Tibial nerve (tissue), 4 donors: ENCODE results near the gene KIZ. TPM values are rescaled to one million over a fixed set of nuclear protein-coding genes. Genes with fewer than 3 reads are reported as not detected.

Experiments
- DNase-seq, 2 donors: peaks; one replicate each; pipeline ENCODE4 v3.0.0-alpha.2; 2019; ENCODE audit warnings: low spot score in 2 of 2
- H3K27ac ChIP-seq, 4 donors: fragments of 200-600 bp; sonication (generic) in 3 of 4; one replicate each; pipeline ENCODE4 v1.5.1; 2017 to 2019; ENCODE audit warnings: mild to moderate bottlenecking in 1 of 4
- H3K27me3 ChIP-seq, 2 donors: fragments of 200-600 bp; sonication (generic) in 1 of 2; one replicate each; pipeline versions ENCODE4 v1.5.1 to v1.6.0; 2017 to 2019
- H3K36me3 ChIP-seq, 3 donors: fragments of 200-600 bp; sonication (generic); one replicate each; pipeline ENCODE4 v1.5.1; 2018 to 2019
- H3K4me1 ChIP-seq, 4 donors: fragments of 200-600 bp; sonication (generic) in 3 of 4; one replicate each; pipeline ENCODE4 v1.5.1; 2017 to 2019
- H3K4me3 ChIP-seq, 4 donors: fragments of 200-600 bp; sonication (generic) in 3 of 4; one replicate each; pipeline ENCODE4 v1.5.1; 2017 to 2019; ENCODE audit warnings: mild to moderate bottlenecking in 1 of 4, moderate library complexity in 1 of 4
- H3K9me3 ChIP-seq, 4 donors: fragments of 200-600 bp; sonication (generic) in 3 of 4; one replicate each; pipeline ENCODE4 v1.5.1; 2017 to 2019
- EP300 ChIP-seq, 2 donors: sonication (generic); formaldehyde crosslinking; IDR thresholded peaks; one replicate each; pipeline ENCODE4 v1.6.1; 2017; ENCODE audit warnings: antibody characterized with exemption in 2 of 2, mild to moderate bottlenecking in 1 of 2
- POLR2A ChIP-seq, 2 donors: fragments of 450-650 bp; IDR thresholded peaks; one replicate each; pipeline ENCODE4 v1.6.1; 2017; ENCODE audit warnings: antibody characterized with exemption in 2 of 2, mild to moderate bottlenecking in 2 of 2, moderate library complexity in 2 of 2
- WGBS, 2 donors: methylation state at CpG; one replicate each; pipeline ENCODE4 v1.1.5; 2018; 5-methylcytosine and 5-hydroxymethylcytosine counted together
- total RNA-seq, 4 donors: library from RNA; depleted of rRNA; stranded (reverse); fragments of >200 nt; gene quantifications; one replicate each; pipeline ENCODE4 v1.1.0, GENCODE V29; 2016
- TF ChIP-seq, protein P1 (sequence below), 5 experiments: fragments of 200-600 bp in 3 of 5; fragments of 450-650 bp in 2 of 5; sonication (generic) in 3 of 5; IDR thresholded peaks; one replicate each; pipeline ENCODE4 v1.5.1; 2016 to 2019; ENCODE audit warnings: antibody characterized with exemption in 5 of 5, mild to moderate bottlenecking in 3 of 5, moderate library complexity in 2 of 5

The KIZ gene
- total RNA-seq, 4 donors from 2014 or later: 19.8 to 58.6 (median 54.9) TPM

GRCh38 chr20:21258411-21258810 is 132.5 kb downstream of the KIZ start:
- no peaks in the 10 kb centered on the region for H3K4me1 ChIP-seq
- no peak overlapping the region for H3K4me3 ChIP-seq
- H3K27ac ChIP-seq: no peak overlapping the region
- H3K9me3 ChIP-seq: no peaks in the 10 kb centered on the region
- no peak for DNase-seq
- no peaks in the 10 kb centered on the region for H3K27me3 ChIP-seq
- TF ChIP-seq, protein P1, sequence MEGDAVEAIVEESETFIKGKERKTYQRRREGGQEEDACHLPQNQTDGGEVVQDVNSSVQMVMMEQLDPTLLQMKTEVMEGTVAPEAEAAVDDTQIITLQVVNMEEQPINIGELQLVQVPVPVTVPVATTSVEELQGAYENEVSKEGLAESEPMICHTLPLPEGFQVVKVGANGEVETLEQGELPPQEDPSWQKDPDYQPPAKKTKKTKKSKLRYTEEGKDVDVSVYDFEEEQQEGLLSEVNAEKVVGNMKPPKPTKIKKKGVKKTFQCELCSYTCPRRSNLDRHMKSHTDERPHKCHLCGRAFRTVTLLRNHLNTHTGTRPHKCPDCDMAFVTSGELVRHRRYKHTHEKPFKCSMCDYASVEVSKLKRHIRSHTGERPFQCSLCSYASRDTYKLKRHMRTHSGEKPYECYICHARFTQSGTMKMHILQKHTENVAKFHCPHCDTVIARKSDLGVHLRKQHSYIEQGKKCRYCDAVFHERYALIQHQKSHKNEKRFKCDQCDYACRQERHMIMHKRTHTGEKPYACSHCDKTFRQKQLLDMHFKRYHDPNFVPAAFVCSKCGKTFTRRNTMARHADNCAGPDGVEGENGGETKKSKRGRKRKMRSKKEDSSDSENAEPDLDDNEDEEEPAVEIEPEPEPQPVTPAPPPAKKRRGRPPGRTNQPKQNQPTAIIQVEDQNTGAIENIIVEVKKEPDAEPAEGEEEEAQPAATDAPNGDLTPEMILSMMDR (IDR thresholded peaks at IDR 0.05): no peak
- no peak for TF ChIP-seq EP300 (IDR thresholded peaks at IDR 0.05)
- TF ChIP-seq POLR2A (IDR thresholded peaks at IDR 0.05): no peak
- 88 to 89% methylated on average over 6 of the region's 6 CpGs for WGBS, 2 donors
- H3K36me3 ChIP-seq: no peaks in the 10 kb centered on the region

GRCh38 chr20:21259346-21259745 is 133.5 kb downstream of the KIZ start:
- TF ChIP-seq, protein P1 (IDR thresholded peaks at IDR 0.05): no peak
- TF ChIP-seq EP300 (IDR thresholded peaks at IDR 0.05) (no peak), POLR2A (IDR thresholded peaks at IDR 0.05) (no peak)
- no peak overlapping the region for H3K27ac ChIP-seq
- no peaks in the 10 kb centered on the region for H3K36me3 ChIP-seq
- no peak overlapping the region for H3K4me3 ChIP-seq
- H3K9me3 ChIP-seq: no peaks in the 10 kb centered on the region
- DNase-seq: no peak
- 55 to 63% methylated on average over 8 of the region's 8 CpGs for WGBS, 2 donors
- no peaks in the 10 kb centered on the region for H3K27me3 ChIP-seq
- no peaks in the 10 kb centered on the region for H3K4me1 ChIP-seq

GRCh38 chr20:21262812-21263211 is 136.9 kb downstream of the KIZ start:
- no peaks in the 10 kb centered on the region for H3K4me1 ChIP-seq
- H3K36me3 ChIP-seq: no peaks in the 10 kb centered on the region
- TF ChIP-seq POLR2A (IDR thresholded peaks at IDR 0.05): no peak
- TF ChIP-seq, protein P1 (IDR thresholded peaks at IDR 0.05): no peak
- TF ChIP-seq EP300 (IDR thresholded peaks at IDR 0.05): no peak
- H3K9me3 ChIP-seq: peaks cover 0 to 11% (median 0%) of the 10 kb centered on the region in 4 donors
- DNase-seq: no peak
- no peak overlapping the region for H3K4me3 ChIP-seq
- no peak overlapping the region for H3K27ac ChIP-seq
- H3K27me3 ChIP-seq: no peaks in the 10 kb centered on the region
- 76 to 83% methylated on average over 2 of the region's 2 CpGs for WGBS, 2 donors

GRCh38 chr20:21265261-21266190 is 139.6 kb downstream of the KIZ start:
- Histone ChIP-seq H3K9me3 (peaks cover 0 to 11% (median 0%) of the 10 kb centered on the region in 4 donors), H3K27me3 (no peaks in the 10 kb centered on the region), H3K27ac (no peak overlapping the region), H3K4me3 (no peak overlapping the region), H3K36me3 (no peaks in the 10 kb centered on the region), H3K4me1 (no peaks in the 10 kb centered on the region)
- TF ChIP-seq POLR2A (IDR thresholded peaks at IDR 0.05) (no peak), EP300 (IDR thresholded peaks at IDR 0.05) (no peak)
- TF ChIP-seq, protein P1 (IDR thresholded peaks at IDR 0.05): no peak
- 76 to 77% methylated on average over 13 to 14 of the region's 15 CpGs for WGBS, 2 donors
- no peak for DNase-seq

DNA sequence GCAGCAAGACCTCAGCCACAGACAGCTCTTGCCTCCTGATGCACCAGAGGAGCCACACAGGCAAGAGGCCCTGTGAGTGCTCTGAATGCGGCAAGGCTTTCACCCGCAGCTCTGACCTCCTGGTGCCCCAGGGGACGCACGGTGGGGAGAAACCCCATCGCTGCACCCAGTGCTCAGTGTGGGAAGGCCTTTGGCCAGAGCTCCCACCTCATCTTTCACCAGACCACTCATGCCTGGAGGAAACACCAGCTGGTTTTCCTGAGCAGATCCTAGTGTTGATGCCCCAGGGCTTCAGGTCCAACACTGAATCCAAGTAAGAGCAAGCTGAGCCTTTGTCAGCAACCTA is 140.3 kb downstream of the KIZ start:
- Histone ChIP-seq H3K27ac (no peak overlapping the region), H3K36me3 (no peaks in the 10 kb centered on the region), H3K4me3 (no peak overlapping the region), H3K9me3 (peaks cover 0 to 11% (median 0%) of the 10 kb centered on the region in 4 donors), H3K4me1 (no peaks in the 10 kb centered on the region), H3K27me3 (no peaks in the 10 kb centered on the region)
- 85% methylated on average over 5 of the region's 5 CpGs; no CpG with 5 or more reads in 1 of the 2 donors for WGBS, 2 donors
- TF ChIP-seq, protein P1 (IDR thresholded peaks at IDR 0.05): no peak
- TF ChIP-seq EP300 (IDR thresholded peaks at IDR 0.05) (no peak), POLR2A (IDR thresholded peaks at IDR 0.05) (no peak)
- no peak for DNase-seq
